M059J (cell line): ENCODE results near the gene SERPINB4. TPM values are rescaled to one million over a fixed set of nuclear protein-coding genes. Genes with fewer than 3 reads are reported as not detected.

Source experiments
- DNase-seq: peaks from one replicate; pipeline ENCODE4 v3.0.0-alpha.2; 2012; ENCODE audit warnings: low read depth
- total RNA-seq: library from RNA; depleted of rRNA; stranded (reverse); fragments of >200 nt; shearing (Covaris generic); gene quantifications from 2 replicates; pipeline ENCODE4 v1.2.3, GENCODE V29; 2014; rRNA removed

Gene SERPINB4
- total RNA-seq, 1 experiment from 2014 or later = 0.05 TPM

- DNase-seq = no peak
Observed at GRCh38 chr18:63627819-63628218, 16.2 kb downstream of the SERPINB4 start.

GRCh38 chr18:63626431-63626830 is 17.6 kb downstream of the SERPINB4 start:
- DNase-seq = no peak

GRCh38 chr18:63624863-63625262 is 19.2 kb downstream of the SERPINB4 start:
- no peak for DNase-seq

- DNase-seq = no peak
Observed at GRCh38 chr18:63619661-63620060, 24.4 kb downstream of the SERPINB4 start.

GRCh38 chr18:63617915-63618234 is 26.2 kb downstream of the SERPINB4 start:
- DNase-seq = no peak

- DNase-seq = no peak
Observed at GRCh38 chr18:63617049-63617914, 26.8 kb downstream of the SERPINB4 start.

- DNase-seq = no peak
Observed at GRCh38 chr18:63613420-63613819, 30.6 kb downstream of the SERPINB4 start.

GRCh38 chr18:63606526-63606925 is 37.5 kb downstream of the SERPINB4 start:
- DNase-seq = peak; percentile 27

- DNase-seq = peak; percentile 84
Observed at GRCh38 chr18:63604791-63605567, 39.1 kb downstream of the SERPINB4 start.

GRCh38 chr18:63603772-63604171 is 40.3 kb downstream of the SERPINB4 start:
- DNase-seq = peak; percentile 58

- no peak for DNase-seq
Observed at GRCh38 chr18:63603355-63603754, 40.7 kb downstream of the SERPINB4 start.

- DNase-seq = peak; percentile 18
Observed at GRCh38 chr18:63596964-63597363, 47.1 kb downstream of the SERPINB4 start.

- DNase-seq = no peak
Observed at GRCh38 chr18:63592471-63592870, 51.6 kb downstream of the SERPINB4 start.

GRCh38 chr18:63591725-63592124 is 52.3 kb downstream of the SERPINB4 start:
- peak; percentile 45 for DNase-seq

- DNase-seq = no peak
Observed at GRCh38 chr18:63590966-63591695, 52.9 kb downstream of the SERPINB4 start.

GRCh38 chr18:63590373-63590772 is 53.7 kb downstream of the SERPINB4 start:
- DNase-seq = no peak

GRCh38 chr18:63588909-63589308 is 55.1 kb downstream of the SERPINB4 start:
- no peak for DNase-seq

Other genes with a start within 250 kb of the SERPINB4 start
- gene VPS4B, start 221.8 kb downstream of the SERPINB4 start, total RNA-seq = 40.9 and 48.3 TPM in 2 replicates
- not detected in 2 replicates for gene SERPINB5, start 167.3 kb downstream of the SERPINB4 start, total RNA-seq
- gene SERPINB12, start 101.9 kb downstream of the SERPINB4 start, total RNA-seq = not detected in 2 replicates
- not detected in 2 replicates for gene SERPINB13, start 56.9 kb downstream of the SERPINB4 start, total RNA-seq
- not detected in 2 replicates for gene SERPINB3, start 17.6 kb upstream of the SERPINB4 start, total RNA-seq
- not detected in 2 replicates for gene SERPINB11, start 58.7 kb upstream of the SERPINB4 start, total RNA-seq
- 15.7 and 20.8 TPM in 2 replicates for gene SERPINB7, start 131.2 kb upstream of the SERPINB4 start, total RNA-seq
- gene SERPINB2, start 243.4 kb upstream of the SERPINB4 start, total RNA-seq = 24.2 and 26.6 TPM in 2 replicates